Lower leg skin (tissue), 3 donors: ENCODE measurements around the gene CBR1.
"Not testable (repeated sequence)": the region's sequence is repeated elsewhere in the genome, so short reads cannot be mapped to it uniquely, and the experiment has no call there.

Source experiments
- CTCF ChIP-seq, 3 donors: fragments of 450-650 bp; IDR thresholded peaks; one replicate each; pipeline ENCODE4 v1.5.1; 2016; ENCODE audit warnings: antibody characterized with exemption in 3 of 3, mild to moderate bottlenecking in 3 of 3, moderate library complexity in 2 of 3
- POLR2A ChIP-seq, 2 donors: fragments of 450-650 bp; IDR thresholded peaks; one replicate each; pipeline ENCODE4 v1.6.1; 2016 to 2017; ENCODE audit warnings: antibody characterized with exemption in 2 of 2, mild to moderate bottlenecking in 1 of 2, moderate library complexity in 1 of 2

GRCh38 chr21:36099695-36100211, 29.9 kb downstream of the CBR1 start:
- TF ChIP-seq POLR2A, CTCF (IDR thresholded peaks at IDR 0.05): not testable (repeated sequence)
